Activated CD4-positive, CD25-positive, alpha-beta regulatory T cell (primary cell): Measurements from ENCODE around the gene YIPF2.

Source experiments
- DNase-seq, 4 experiments: peaks; one replicate each; lab custom pipeline; 2025; lab: John Stamatoyannopoulos, UW

Gene YIPF2

GRCh38 chr19:10936661-10937084, 8.2 kb upstream of the YIPF2 start:
- no peak for DNase-seq

- DNase-seq, result no peak
These were observed 7.1 kb upstream of the YIPF2 start for GRCh38 chr19:10935371-10936059.

DNA sequence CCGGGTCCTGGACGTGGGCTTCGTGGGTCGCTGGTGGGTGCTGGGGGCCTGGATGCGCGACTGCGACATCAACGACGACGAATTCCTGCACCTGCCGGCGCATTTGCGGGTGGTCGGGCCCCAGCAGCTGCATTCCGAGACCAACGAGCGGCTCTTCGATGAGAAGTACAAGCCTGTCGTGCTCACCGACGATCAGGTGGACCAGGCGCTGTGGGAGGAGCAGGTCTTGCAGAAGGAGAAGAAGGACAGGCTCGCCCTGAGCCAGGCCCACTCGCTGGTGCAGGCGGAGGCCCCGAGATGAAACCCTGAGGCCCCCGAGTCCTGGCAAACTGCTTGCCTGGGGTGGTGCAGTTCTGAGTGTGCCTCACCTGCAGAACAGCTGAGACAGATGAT, 959 bp upstream of the YIPF2 start:
- DNase-seq, result no peak

DNA sequence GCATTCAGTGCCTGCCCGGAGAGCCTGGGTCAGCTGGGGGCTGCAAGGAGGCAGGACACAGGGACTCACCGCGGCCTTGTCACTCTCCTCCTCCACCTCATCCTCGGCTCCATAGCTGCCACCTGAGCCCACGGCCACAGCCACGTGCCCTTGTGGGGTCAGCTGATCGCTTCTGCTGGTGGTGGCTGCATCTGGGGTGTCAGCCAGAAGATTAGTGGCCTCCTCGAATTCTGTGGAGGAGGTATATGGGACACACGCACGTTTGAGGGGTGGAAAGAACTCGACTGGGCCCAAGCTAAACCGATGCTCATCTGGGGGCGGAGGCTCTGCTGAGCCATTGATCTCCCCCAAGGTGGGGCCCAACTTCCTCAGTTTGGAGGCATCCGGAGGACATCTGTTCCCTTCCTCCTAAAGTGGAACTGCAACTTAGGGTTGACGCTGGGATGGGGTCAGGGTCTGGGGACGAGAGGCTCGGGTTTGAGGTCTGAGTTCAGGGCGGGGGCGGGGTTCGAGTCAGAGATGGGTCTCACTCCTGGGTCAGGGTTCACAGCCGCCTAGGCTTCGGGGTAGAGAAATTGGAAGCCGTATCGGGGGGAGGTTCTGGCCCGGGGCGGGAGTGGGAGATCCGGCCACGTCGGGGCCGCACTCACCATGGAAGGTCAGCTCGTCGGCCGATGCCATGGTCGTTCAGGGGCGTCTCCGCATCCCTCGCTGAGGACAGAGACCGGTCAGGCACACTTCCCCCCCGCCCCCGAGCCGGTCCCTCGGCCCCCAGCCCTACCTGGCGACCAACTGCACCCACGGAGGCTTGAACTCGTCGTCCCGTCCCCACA, 493 bp downstream of the YIPF2 start:
- DNase-seq, result no peak

GRCh38 chr19:10924597-10924996, 3.8 kb downstream of the YIPF2 start:
- DNase-seq, result no peak

DNA sequence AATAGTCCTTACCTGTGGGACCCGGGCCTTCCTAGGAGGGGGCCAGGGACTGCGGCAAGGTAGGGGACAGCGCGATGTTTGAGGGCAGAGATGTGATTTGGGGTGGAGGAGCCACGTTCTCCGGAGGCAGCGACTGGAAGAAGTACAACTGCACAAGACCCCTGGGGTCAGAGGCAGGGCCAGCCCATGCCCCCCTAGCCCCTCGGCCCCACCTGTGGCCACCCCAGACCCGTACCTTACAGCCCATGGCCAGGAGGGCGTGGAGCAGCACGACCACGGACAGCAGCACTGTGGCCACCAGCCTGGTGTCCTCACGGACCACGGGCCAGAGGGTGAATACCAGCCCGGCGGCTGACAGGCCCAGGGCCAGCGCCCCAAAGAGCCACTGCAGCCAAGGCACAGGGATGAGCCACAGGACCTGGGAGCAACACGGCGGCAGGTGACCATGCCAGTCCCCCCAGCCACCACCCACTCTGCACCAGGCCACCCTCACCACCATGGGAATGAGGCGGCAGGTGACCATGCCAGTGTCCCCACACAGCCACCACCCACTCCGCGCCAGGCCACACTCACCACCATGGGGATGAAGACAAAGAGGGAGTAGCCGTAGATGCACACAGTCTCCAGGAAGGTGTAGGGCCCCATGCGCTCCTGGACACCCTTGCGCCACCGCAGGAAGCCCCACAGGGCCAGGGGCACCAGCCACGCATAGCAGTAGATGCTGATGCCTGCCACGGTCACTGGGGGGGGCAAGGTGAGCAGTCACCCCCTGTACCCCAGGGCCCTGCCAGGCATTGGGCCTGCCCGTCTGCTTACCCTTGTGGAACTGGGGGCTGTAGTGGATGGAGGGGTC, 5.0 kb downstream of the YIPF2 start:
- no peak for DNase-seq

- DNase-seq, result no peak
These were observed 5.8 kb downstream of the YIPF2 start for GRCh38 chr19:10922638-10923014.

DNA sequence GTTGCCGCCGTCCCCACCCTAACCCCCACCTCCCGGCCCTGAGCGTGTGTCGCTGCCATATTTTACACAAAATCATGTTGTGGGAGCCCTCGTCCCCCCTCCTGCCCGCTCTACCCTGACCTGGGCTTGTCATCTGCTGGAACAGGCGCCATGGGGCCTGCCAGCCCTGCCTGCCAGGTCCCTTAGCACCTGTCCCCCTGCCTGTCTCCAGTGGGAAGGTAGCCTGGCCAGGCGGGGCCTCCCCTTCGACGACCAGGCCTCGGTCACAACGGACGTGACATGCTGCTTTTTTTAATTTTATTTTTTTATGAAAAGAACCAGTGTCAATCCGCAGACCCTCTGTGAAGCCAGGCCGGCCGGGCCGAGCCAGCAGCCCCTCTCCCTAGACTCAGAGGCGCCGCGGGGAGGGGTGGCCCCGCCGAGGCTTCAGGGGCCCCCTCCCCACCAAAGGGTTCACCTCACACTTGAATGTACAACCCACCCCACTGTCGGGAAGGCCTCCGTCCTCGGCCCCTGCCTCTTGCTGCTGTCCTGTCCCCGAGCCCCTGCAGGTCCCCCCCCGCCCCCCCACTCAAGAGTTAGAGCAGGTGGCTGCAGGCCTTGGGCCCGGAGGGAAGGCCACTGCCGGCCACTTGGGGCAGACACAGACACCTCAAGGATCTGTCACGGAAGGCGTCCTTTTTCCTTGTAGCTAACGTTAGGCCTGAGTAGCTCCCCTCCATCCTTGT, 6.4 kb downstream of the YIPF2 start:
- DNase-seq, result no peak

DNA sequence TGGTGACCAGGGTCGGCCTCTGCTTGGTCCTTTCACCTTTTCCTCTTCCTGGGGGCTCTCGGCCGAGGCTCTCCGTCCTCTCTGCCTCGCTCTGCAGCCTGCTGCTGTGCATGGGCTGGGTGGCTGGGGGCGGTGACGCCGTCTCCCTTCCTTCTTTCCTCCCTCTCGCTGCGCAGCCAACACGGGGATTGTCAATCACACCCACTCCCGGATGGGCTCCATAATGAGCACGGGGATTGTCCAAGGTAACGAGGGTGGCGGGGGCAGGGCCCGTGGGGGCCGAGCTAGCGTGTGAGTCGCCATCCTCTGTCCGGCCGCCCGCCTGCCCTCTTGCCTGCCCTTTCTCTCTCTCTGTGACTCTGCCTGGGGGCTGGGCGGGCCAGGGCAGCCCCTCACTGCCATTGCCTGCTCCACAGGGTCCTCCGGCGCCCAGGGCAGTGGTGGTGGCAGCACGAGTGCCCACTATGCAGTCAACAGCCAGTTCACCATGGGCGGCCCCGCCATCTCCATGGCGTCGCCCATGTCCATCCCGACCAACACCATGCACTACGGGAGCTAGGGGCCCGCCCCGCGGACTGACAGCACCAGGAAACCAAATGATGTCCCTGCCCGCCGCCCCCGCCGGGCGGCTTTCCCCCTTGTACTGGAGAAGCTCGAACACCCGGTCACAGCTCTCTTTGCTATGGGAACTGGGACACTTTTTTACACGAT, 7.1 kb downstream of the YIPF2 start:
- DNase-seq, result no peak

GRCh38 chr19:10920781-10921180, 7.7 kb downstream of the YIPF2 start:
- no peak for DNase-seq

DNA sequence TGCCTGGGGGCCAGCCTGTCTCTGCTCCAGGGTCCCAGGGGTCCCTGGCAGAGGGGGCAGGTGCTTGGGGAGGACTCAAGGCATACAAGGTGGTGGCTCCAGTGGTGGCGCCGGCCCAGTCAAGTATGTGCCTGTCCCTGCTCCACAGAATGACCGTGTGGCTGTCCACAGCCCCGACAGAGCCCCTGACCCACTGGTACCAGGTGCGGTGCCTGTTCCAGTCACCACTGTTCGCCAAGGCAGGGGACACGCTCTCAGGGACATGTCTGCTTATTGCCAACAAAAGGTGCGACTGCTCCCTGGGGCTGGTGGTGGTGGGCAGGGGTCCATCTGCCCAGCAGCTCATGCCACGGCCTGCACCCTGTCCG, 8.2 kb downstream of the YIPF2 start:
- DNase-seq, result no peak

GRCh38 chr19:10919352-10920287, 8.8 kb downstream of the YIPF2 start:
- DNase-seq, result no peak

- no peak for DNase-seq
These were observed 10.1 kb downstream of the YIPF2 start for GRCh38 chr19:10918359-10918758.

GRCh38 chr19:10916602-10917001, 11.8 kb downstream of the YIPF2 start:
- DNase-seq, result no peak

- no peak for DNase-seq
These were observed 13.0 kb downstream of the YIPF2 start for GRCh38 chr19:10915130-10916091.

GRCh38 chr19:10913716-10914340, 14.6 kb downstream of the YIPF2 start:
- no peak for DNase-seq

DNA sequence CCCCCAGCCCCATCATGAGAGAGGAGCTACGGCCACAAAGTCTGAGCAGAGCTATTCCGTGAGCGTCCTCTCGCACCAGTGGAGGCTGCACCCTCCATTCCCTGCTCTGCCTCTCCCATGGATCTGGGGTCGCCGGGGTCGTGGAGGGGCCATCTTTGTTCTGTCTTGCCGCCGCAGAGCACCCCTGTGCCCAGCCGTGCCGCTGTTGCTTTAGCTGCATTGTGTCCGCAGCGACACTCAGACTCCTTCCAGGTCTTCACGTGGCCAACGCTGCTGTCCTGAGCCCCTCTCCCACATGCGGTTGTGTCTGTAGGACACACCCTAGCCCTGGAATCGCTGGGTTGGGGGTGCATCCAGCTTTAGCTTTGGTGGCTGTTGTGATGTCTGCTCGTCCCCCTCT, 15.8 kb downstream of the YIPF2 start:
- no peak for DNase-seq

DNA sequence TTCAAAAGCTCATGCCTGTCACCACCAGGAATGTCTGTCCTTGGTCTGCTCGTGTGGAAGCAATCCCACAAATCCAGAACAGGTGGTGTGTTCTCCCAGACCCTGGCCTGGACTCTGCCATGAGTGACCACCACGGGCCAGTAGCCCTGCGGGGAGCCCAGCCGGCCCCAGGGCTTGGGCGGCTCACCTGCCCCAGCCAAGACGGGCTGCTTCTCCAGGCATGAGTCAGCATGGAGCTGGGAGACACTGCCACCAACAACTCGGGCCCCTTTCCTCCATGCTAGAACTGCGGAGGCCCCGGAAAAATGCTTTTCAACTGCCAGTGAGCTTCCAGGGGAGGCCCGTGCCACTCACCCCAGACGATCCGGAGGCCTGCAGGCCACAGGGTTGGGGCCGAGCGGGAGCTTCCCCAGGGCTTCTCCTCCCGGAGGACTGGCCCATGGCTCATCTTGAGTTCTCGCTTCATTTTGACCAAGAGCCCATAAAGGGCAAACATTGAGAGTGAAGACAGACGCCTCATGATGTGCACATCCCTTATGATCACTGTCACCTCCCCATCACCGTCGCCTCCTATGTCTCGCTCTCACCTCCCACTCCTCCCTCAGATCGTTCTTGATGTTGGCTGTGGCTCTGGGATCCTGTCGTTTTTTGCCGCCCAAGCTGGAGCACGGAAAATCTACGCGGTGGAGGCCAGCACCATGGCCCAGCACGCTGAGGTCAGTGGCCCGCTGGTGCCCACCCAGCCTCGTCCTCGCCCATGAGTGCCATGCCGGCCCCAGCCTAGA, 16.7 kb downstream of the YIPF2 start:
- no peak for DNase-seq
